HepG2 (cell line): Measurements from ENCODE around the gene WDHD1. TPM values are rescaled to one million over a fixed set of nuclear protein-coding genes. Genes with fewer than 3 reads are reported as not detected.

Source experiments
- ASH2L ChIP-seq: fragments of 300-600, 200-600 bp; sonication (generic); IDR thresholded peaks from 2 replicates; pipeline ENCODE4 v1.7.0; 2017; ENCODE audit warnings: low read depth, mild to moderate bottlenecking, moderate library complexity, mixed read lengths, low read length; ENCODE audit not compliant: insufficient read length
- ATF1 ChIP-seq: IDR thresholded peaks from 2 replicates; pipeline ENCODE4 v1.6.1; 2016; ENCODE audit warnings: mild to moderate bottlenecking, control low read depth
- FOXA3 ChIP-seq: IDR thresholded peaks from 2 replicates; pipeline ENCODE4 v1.6.1; 2016; ENCODE audit warnings: missing genetic modification reagents, missing compliant biosample characterization
- HOXA3 ChIP-seq: sonication (generic); formaldehyde crosslinking; IDR thresholded peaks from 2 replicates; pipeline ENCODE4 v1.5.0; 2020; ENCODE audit warnings: missing genetic modification reagents
- JARID2 ChIP-seq: sonication (generic); formaldehyde crosslinking; IDR thresholded peaks from 2 replicates; pipeline ENCODE4 v1.8.1; 2023; ENCODE audit warnings: missing genetic modification reagents, inconsistent platforms; ENCODE audit not compliant: insufficient replicate concordance
- MTF2 ChIP-seq: sonication (generic); formaldehyde crosslinking; IDR thresholded peaks from 2 replicates; pipeline ENCODE4 v1.5.0; 2020; ENCODE audit warnings: missing genetic modification reagents, borderline replicate concordance
- REXO4 ChIP-seq: sonication (generic); formaldehyde crosslinking; IDR thresholded peaks from 2 replicates; pipeline ENCODE4 v1.8.0; 2022; ENCODE audit warnings: missing genetic modification reagents, mild to moderate bottlenecking, borderline replicate concordance
- SRF ChIP-seq: IDR thresholded peaks from 2 replicates; pipeline ENCODE4 v1.6.1; 2011; ENCODE audit warnings: mild to moderate bottlenecking, low read depth, low read length, moderate library complexity
- TFDP2 ChIP-seq: sonication (generic); formaldehyde crosslinking; IDR thresholded peaks from 2 replicates; pipeline ENCODE4 v1.4.0; 2020; ENCODE audit warnings: missing genetic modification reagents
- YEATS2 ChIP-seq: sonication (generic); formaldehyde crosslinking; IDR thresholded peaks from 2 replicates; pipeline ENCODE4 v1.4.0; 2020; ENCODE audit warnings: missing genetic modification reagents, borderline replicate concordance
- ZNF20 ChIP-seq: sonication (generic); formaldehyde crosslinking; IDR thresholded peaks from 2 replicates; pipeline ENCODE4 v1.4.0; 2020; ENCODE audit warnings: mild to moderate bottlenecking, moderate library complexity, missing genetic modification reagents
- ZNF292 ChIP-seq: sonication (generic); formaldehyde crosslinking; IDR thresholded peaks from 2 replicates; pipeline ENCODE4 v1.8.1; 2022; ENCODE audit warnings: mild to moderate bottlenecking, low read depth, missing genetic modification reagents, borderline replicate concordance
- ZNF652 ChIP-seq: IDR thresholded peaks from 2 replicates; pipeline ENCODE4 v1.6.1; 2016; ENCODE audit warnings: low read depth, borderline replicate concordance
- ZXDC ChIP-seq: sonication (generic); formaldehyde crosslinking; IDR thresholded peaks from 2 replicates; pipeline ENCODE4 v1.5.0; 2020; ENCODE audit warnings: mild to moderate bottlenecking, missing genetic modification reagents
- polyA plus RNA-seq, 8 experiments: library from polyadenylated mRNA; depleted of rRNA in 3 of 8; stranded (reverse) in 7 of 8; unstranded in 1 of 8; fragments of >200 nt; fragmentation: Illumina TruSeq in 4 of 8; extraction: Trizol in 4 of 8; gene quantifications; 2 replicates each; pipeline versions ENCODE4 v1.2.1 to v1.2.3, GENCODE V29; 2011 to 2016; ENCODE audit warnings: low read depth in 4 of 8, missing spikeins in 1 of 8, mixed read lengths in 1 of 8; ENCODE audit not compliant: insufficient read depth in 1 of 8
- total RNA-seq, 5 experiments: library from RNA; depleted of rRNA; stranded (reverse); fragments of >200 nt; fragmentation: Illumina TruSeq; extraction: Trizol; gene quantifications; 2 replicates each; pipeline ENCODE4 v1.2.3, GENCODE V29; 2016; ENCODE audit warnings: low read depth in 1 of 5
- TF ChIP-seq, protein P1 (sequence below): sonication (generic); formaldehyde crosslinking; IDR thresholded peaks from 2 replicates; pipeline ENCODE4 v1.5.0; 2020; ENCODE audit warnings: mild to moderate bottlenecking, missing genetic modification reagents
- TF ChIP-seq, protein P2 (sequence below): sonication (generic); formaldehyde crosslinking; IDR thresholded peaks from 2 replicates; pipeline ENCODE4 v1.4.0; 2020; ENCODE audit warnings: missing genetic modification reagents
- TF ChIP-seq, protein P3 (sequence below): sonication (generic); formaldehyde crosslinking; conservative IDR thresholded peaks from 2 replicates; pipeline ENCODE4 v1.4.0; 2020; ENCODE audit warnings: missing genetic modification reagents

Gene WDHD1
- total and polyA plus RNA-seq, 2 of the 13 experiments (the other 11 are each of a cell fraction or from before 2014, with no cell fraction given), result 5.5 to 27.5 TPM

GRCh38 chr14:55026793-55027561 is at the start of gene WDHD1, which contains the start of gene SOCS4 (continued):
- no peak for TF ChIP-seq ZXDC (CRISPR knock-in tag)
- peak; percentile 91 for TF ChIP-seq YEATS2
- TF ChIP-seq, protein P1, sequence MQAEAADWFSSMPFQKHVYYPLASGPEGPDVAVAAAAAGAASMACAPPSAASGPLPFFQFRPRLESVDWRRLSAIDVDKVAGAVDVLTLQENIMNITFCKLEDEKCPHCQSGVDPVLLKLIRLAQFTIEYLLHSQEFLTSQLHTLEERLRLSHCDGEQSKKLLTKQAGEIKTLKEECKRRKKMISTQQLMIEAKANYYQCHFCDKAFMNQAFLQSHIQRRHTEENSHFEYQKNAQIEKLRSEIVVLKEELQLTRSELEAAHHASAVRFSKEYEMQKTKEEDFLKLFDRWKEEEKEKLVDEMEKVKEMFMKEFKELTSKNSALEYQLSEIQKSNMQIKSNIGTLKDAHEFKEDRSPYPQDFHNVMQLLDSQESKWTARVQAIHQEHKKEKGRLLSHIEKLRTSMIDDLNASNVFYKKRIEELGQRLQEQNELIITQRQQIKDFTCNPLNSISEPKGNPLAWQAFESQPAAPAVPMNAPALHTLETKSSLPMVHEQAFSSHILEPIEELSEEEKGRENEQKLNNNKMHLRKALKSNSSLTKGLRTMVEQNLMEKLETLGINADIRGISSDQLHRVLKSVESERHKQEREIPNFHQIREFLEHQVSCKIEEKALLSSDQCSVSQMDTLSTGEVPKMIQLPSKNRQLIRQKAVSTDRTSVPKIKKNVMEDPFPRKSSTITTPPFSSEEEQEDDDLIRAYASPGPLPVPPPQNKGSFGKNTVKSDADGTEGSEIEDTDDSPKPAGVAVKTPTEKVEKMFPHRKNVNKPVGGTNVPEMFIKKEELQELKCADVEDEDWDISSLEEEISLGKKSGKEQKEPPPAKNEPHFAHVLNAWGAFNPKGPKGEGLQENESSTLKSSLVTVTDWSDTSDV (CRISPR knock-in tag), result no peak
- peak; percentile 97 for TF ChIP-seq ATF1
- TF ChIP-seq, protein P2, sequence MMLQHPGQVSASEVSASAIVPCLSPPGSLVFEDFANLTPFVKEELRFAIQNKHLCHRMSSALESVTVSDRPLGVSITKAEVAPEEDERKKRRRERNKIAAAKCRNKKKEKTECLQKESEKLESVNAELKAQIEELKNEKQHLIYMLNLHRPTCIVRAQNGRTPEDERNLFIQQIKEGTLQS (CRISPR knock-in tag), result peak; percentile 22; the same call in 1 of the 2 replicates
- no peak for TF ChIP-seq ZNF652 (CRISPR knock-in tag)
- TF ChIP-seq REXO4 (CRISPR knock-in tag), result no peak
- no peak; the same call in 1 of the 2 replicates for TF ChIP-seq SRF
- TF ChIP-seq, protein P3, sequence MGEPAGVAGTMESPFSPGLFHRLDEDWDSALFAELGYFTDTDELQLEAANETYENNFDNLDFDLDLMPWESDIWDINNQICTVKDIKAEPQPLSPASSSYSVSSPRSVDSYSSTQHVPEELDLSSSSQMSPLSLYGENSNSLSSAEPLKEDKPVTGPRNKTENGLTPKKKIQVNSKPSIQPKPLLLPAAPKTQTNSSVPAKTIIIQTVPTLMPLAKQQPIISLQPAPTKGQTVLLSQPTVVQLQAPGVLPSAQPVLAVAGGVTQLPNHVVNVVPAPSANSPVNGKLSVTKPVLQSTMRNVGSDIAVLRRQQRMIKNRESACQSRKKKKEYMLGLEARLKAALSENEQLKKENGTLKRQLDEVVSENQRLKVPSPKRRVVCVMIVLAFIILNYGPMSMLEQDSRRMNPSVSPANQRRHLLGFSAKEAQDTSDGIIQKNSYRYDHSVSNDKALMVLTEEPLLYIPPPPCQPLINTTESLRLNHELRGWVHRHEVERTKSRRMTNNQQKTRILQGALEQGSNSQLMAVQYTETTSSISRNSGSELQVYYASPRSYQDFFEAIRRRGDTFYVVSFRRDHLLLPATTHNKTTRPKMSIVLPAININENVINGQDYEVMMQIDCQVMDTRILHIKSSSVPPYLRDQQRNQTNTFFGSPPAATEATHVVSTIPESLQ, result 0 out of 2 replicates have a peak, but pooled peaks have one; percentile 55
- peak; percentile 39; the same call in 1 of the 2 replicates for TF ChIP-seq ZNF292
- TF ChIP-seq JARID2 (CRISPR knock-in tag), result no peak
- peak; percentile 96 for TF ChIP-seq HOXA3 (CRISPR knock-in tag)
- TF ChIP-seq TFDP2, result peak; percentile 99
- TF ChIP-seq ASH2L, result peak; percentile 98
- TF ChIP-seq FOXA3 (CRISPR knock-in tag), result no peak
- no peak for TF ChIP-seq MTF2 (CRISPR knock-in tag)
- TF ChIP-seq ZNF20, result no peak
